Measurements from ENCODE around the gene RPL12. TPM values are rescaled to one million over a fixed set of nuclear protein-coding genes. Genes with fewer than 3 reads are reported as not detected.

RPL12 gene
- total and polyA plus RNA-seq, 2 donors, result 2,447 to 3,757 TPM

DNA sequence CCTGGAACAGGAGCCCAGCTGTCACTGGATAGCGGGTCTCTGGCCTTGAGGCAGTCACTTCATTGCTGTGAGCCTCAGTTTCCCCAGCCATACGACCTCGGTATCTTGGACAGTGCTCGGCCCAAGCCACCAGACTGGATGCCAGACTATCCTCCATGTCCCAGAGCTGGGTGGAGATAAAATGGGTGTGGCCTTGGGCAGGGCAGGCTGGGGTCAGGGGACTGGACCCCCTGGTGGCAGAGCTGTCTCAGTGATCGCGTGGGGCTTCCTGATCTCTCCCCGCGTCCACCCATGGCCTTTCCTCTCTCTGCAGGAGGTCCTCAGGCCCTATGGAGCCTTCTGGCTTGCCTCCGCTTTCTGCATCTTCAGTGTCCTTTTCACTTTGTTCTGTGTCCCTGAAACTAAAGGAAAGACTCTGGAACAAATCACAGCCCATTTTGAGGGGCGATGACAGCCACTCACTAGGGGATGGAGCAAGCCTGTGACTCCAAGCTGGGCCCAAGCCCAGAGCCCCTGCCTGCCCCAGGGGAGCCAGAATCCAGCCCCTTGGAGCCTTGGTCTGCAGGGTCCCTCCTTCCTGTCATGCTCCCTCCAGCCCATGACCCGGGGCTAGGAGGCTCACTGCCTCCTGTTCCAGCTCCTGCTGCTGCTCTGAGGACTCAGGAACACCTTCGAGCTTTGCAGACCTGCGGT, 44.3 kb downstream of the RPL12 start:
- no peaks in the 10 kb centered on the region for H3K4me1 ChIP-seq (ENCODE audit: control insufficient read depth in 2 of 2, insufficient read depth in 2 of 2, low read length in 2 of 2)
- no peaks in the 10 kb centered on the region for H3K36me3 ChIP-seq (ENCODE audit: control insufficient read depth in 2 of 2, insufficient read depth in 2 of 2, low read length in 1 of 2)
- no peak overlapping the region for H3K4me3 ChIP-seq (ENCODE audit: low read length in 2 of 2)
- no peak for DNase-seq (ENCODE audit: low read depth in 6 of 9, low spot score in 9 of 9)
- WGBS, result 97% methylated on average over 13 of the region's 13 CpGs
- H3K9me3 ChIP-seq (ENCODE audit: control insufficient read depth in 2 of 2, insufficient read depth in 1 of 2, low read length in 1 of 2), result peaks cover 0 to 1% of the 10 kb centered on the region in 2 donors
- H3K27ac ChIP-seq (ENCODE audit: low read depth in 1 of 2, low read length in 1 of 2), result no peak overlapping the region
- H3K27me3 ChIP-seq (ENCODE audit: control insufficient read depth in 2 of 2, insufficient read depth in 1 of 2, low read length in 1 of 2), result peaks cover 25 to 65% of the 10 kb centered on the region in 2 donors

DNA sequence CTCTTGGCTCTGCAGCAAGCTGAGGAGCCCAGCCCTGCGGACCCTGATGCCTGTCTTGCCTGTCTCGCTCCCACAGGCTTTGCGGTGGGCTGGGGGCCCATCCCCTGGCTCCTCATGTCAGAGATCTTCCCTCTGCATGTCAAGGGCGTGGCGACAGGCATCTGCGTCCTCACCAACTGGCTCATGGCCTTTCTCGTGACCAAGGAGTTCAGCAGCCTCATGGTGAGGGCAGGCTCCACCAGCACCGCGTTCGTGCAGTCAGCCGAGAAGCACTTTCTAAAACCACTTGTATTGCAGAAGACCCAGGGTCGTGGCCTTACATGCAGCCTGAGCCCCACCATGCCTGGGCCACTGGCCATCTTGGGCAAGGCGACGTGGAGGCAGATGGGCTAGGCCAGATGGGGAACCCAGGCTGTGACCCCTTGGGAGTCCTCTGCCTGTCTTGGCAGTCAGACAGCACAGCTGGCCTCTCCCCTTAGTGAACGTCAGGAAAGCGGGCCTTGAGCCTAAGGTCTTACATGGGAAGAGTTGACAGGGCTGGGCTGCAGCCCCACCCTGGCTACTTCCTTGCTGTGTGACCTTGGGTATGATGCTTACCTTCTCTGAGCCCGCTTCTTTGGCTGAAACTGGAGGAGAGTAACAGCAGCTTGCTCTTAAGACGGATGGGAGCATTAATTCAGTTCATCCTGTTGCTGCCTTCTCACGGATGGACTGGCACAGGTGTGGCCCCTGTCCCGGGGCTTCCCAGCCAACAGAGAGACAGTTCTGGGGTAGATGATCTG, 45.7 kb downstream of the RPL12 start:
- peaks cover 30 to 72% of the 10 kb centered on the region in 2 donors for H3K27me3 ChIP-seq (ENCODE audit: control insufficient read depth in 2 of 2, insufficient read depth in 1 of 2, low read length in 1 of 2)
- H3K27ac ChIP-seq (ENCODE audit: low read depth in 1 of 2, low read length in 1 of 2), result no peak overlapping the region
- H3K4me3 ChIP-seq (ENCODE audit: low read length in 2 of 2), result no peak overlapping the region
- WGBS, result 92% methylated on average over 20 of the region's 20 CpGs
- no peaks in the 10 kb centered on the region for H3K4me1 ChIP-seq (ENCODE audit: control insufficient read depth in 2 of 2, insufficient read depth in 2 of 2, low read length in 2 of 2)
- no peak for DNase-seq (ENCODE audit: low read depth in 6 of 9, low spot score in 9 of 9)
- peaks cover 0 to 1% of the 10 kb centered on the region in 2 donors for H3K9me3 ChIP-seq (ENCODE audit: control insufficient read depth in 2 of 2, insufficient read depth in 1 of 2, low read length in 1 of 2)
- no peaks in the 10 kb centered on the region for H3K36me3 ChIP-seq (ENCODE audit: control insufficient read depth in 2 of 2, insufficient read depth in 2 of 2, low read length in 1 of 2)

GRCh38 chr9:127404631-127405030, 46.6 kb downstream of the RPL12 start:
- Histone ChIP-seq H3K4me1 (ENCODE audit: control insufficient read depth in 2 of 2, insufficient read depth in 2 of 2, low read length in 2 of 2) (no peaks in the 10 kb centered on the region), H3K9me3 (ENCODE audit: control insufficient read depth in 2 of 2, insufficient read depth in 1 of 2, low read length in 1 of 2) (peaks cover 0 to 1% of the 10 kb centered on the region in 2 donors), H3K4me3 (ENCODE audit: low read length in 2 of 2) (no peak overlapping the region), H3K27me3 (ENCODE audit: control insufficient read depth in 2 of 2, insufficient read depth in 1 of 2, low read length in 1 of 2) (peaks cover 36 to 81% of the 10 kb centered on the region in 2 donors), H3K36me3 (ENCODE audit: control insufficient read depth in 2 of 2, insufficient read depth in 2 of 2, low read length in 1 of 2) (no peaks in the 10 kb centered on the region), H3K27ac (ENCODE audit: low read depth in 1 of 2, low read length in 1 of 2) (no peak overlapping the region)
- DNase-seq (ENCODE audit: low read depth in 6 of 9, low spot score in 9 of 9), result no peak
- 96% methylated on average over 23 of the region's 23 CpGs for WGBS

- Histone ChIP-seq H3K27ac (ENCODE audit: low read depth in 1 of 2, low read length in 1 of 2) (no peak overlapping the region), H3K9me3 (ENCODE audit: control insufficient read depth in 2 of 2, insufficient read depth in 1 of 2, low read length in 1 of 2) (peaks cover 0 to 1% of the 10 kb centered on the region in 2 donors), H3K27me3 (ENCODE audit: control insufficient read depth in 2 of 2, insufficient read depth in 1 of 2, low read length in 1 of 2) (peaks cover 44 to 91% of the 10 kb centered on the region in 2 donors), H3K4me1 (ENCODE audit: control insufficient read depth in 2 of 2, insufficient read depth in 2 of 2, low read length in 2 of 2) (no peaks in the 10 kb centered on the region), H3K36me3 (ENCODE audit: control insufficient read depth in 2 of 2, insufficient read depth in 2 of 2, low read length in 1 of 2) (no peaks in the 10 kb centered on the region), H3K4me3 (ENCODE audit: low read length in 2 of 2) (no peak overlapping the region)
- no peak for DNase-seq (ENCODE audit: low read depth in 6 of 9, low spot score in 9 of 9)
- WGBS, result 97% methylated on average over 21 of the region's 22 CpGs
Observed at GRCh38 chr9:127403507-127404192, 47.6 kb downstream of the RPL12 start.

GRCh38 chr9:127402401-127403090, 48.7 kb downstream of the RPL12 start:
- H3K4me1 ChIP-seq (ENCODE audit: control insufficient read depth in 2 of 2, insufficient read depth in 2 of 2, low read length in 2 of 2), result peaks cover 0 to 4% of the 10 kb centered on the region in 2 donors
- no peaks in the 10 kb centered on the region for H3K36me3 ChIP-seq (ENCODE audit: control insufficient read depth in 2 of 2, insufficient read depth in 2 of 2, low read length in 1 of 2)
- H3K9me3 ChIP-seq (ENCODE audit: control insufficient read depth in 2 of 2, insufficient read depth in 1 of 2, low read length in 1 of 2), result peaks cover 0 to 2% of the 10 kb centered on the region in 2 donors
- DNase-seq (ENCODE audit: low read depth in 6 of 9, low spot score in 9 of 9), result no peak
- H3K27me3 ChIP-seq (ENCODE audit: control insufficient read depth in 2 of 2, insufficient read depth in 1 of 2, low read length in 1 of 2), result peaks cover 55 to 97% of the 10 kb centered on the region in 2 donors
- no peak overlapping the region for H3K27ac ChIP-seq (ENCODE audit: low read depth in 1 of 2, low read length in 1 of 2)
- WGBS, result 69% methylated on average over 18 of the region's 18 CpGs
- no peak overlapping the region for H3K4me3 ChIP-seq (ENCODE audit: low read length in 2 of 2)

- H3K4me3 ChIP-seq (ENCODE audit: low read length in 2 of 2), result no peak overlapping the region
- H3K4me1 ChIP-seq (ENCODE audit: control insufficient read depth in 2 of 2, insufficient read depth in 2 of 2, low read length in 2 of 2), result peaks cover 5 to 13% of the 10 kb centered on the region in 2 donors
- H3K36me3 ChIP-seq (ENCODE audit: control insufficient read depth in 2 of 2, insufficient read depth in 2 of 2, low read length in 1 of 2), result no peaks in the 10 kb centered on the region
- 96% methylated on average over 14 of the region's 14 CpGs for WGBS
- peaks cover 2 to 5% of the 10 kb centered on the region in 2 donors for H3K9me3 ChIP-seq (ENCODE audit: control insufficient read depth in 2 of 2, insufficient read depth in 1 of 2, low read length in 1 of 2)
- no peak for DNase-seq (ENCODE audit: low read depth in 6 of 9, low spot score in 9 of 9)
- peaks cover 77 to 99% of the 10 kb centered on the region in 2 donors for H3K27me3 ChIP-seq (ENCODE audit: control insufficient read depth in 2 of 2, insufficient read depth in 1 of 2, low read length in 1 of 2)
- no peak overlapping the region for H3K27ac ChIP-seq (ENCODE audit: low read depth in 1 of 2, low read length in 1 of 2)
Observed at GRCh38 chr9:127399736-127400269, 51.4 kb downstream of the RPL12 start.

DNA sequence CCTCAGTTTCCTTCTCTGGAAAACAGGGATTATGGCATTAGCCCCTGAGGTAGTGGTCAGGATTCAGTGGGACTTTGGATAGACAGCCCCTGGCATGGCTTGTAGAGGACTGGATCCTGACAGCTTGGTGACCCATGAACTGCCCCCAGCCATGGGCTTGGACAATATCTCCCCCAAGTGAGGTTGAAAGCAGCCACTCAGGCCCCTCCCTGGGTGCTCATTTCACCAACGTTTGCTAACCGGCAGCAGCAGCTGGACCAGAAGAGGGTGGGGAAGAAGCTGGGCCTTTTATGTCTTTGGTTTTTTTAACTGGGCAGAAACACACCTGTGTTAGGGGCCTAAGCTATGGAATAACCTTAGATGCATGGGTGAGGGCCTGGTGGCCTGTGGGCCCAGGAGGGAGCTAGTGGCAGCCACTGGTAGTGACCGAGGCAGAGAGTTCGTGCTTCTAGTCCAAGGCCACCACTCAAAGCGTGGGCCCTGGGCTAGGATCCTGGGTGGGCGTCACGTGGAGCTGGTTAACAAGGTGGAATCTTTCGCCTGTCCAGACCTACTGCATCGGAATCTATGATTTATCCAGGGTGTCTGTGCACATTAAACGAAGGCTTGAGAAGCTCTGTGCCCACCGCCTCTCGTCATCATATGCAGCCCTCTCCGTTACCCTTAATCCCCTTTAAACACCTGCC, 52.3 kb downstream of the RPL12 start:
- no peak overlapping the region for H3K4me3 ChIP-seq (ENCODE audit: low read length in 2 of 2)
- peaks cover 78 to 99% of the 10 kb centered on the region in 2 donors for H3K27me3 ChIP-seq (ENCODE audit: control insufficient read depth in 2 of 2, insufficient read depth in 1 of 2, low read length in 1 of 2)
- 88% methylated on average over 13 of the region's 13 CpGs for WGBS
- peaks cover 5 to 13% of the 10 kb centered on the region in 2 donors for H3K4me1 ChIP-seq (ENCODE audit: control insufficient read depth in 2 of 2, insufficient read depth in 2 of 2, low read length in 2 of 2)
- no peaks in the 10 kb centered on the region for H3K36me3 ChIP-seq (ENCODE audit: control insufficient read depth in 2 of 2, insufficient read depth in 2 of 2, low read length in 1 of 2)
- peaks cover 2 to 5% of the 10 kb centered on the region in 2 donors for H3K9me3 ChIP-seq (ENCODE audit: control insufficient read depth in 2 of 2, insufficient read depth in 1 of 2, low read length in 1 of 2)
- no peak for DNase-seq (ENCODE audit: low read depth in 6 of 9, low spot score in 9 of 9)
- H3K27ac ChIP-seq (ENCODE audit: low read depth in 1 of 2, low read length in 1 of 2), result no peak overlapping the region

DNA sequence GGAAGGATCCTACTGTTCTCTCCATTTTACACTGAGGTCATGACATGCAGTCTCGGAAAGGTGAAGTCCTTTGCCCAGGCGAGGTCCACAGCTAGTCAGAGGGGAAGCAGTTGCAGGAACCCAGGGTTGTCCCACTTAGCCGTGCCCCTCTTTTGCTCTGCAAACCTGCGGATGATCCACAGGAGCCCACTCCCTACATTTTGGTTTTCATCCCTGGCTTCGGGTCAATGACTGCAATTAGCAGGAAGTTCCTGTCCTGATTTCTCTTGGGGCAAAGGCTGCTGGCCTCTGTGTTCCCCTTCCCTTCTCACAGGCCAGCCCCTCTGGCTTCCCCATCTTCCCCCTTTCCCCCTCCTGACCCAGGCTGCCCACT, 52.9 kb downstream of the RPL12 start:
- no peak for DNase-seq (ENCODE audit: low read depth in 6 of 9, low spot score in 9 of 9)
- peaks cover 2 to 5% of the 10 kb centered on the region in 2 donors for H3K9me3 ChIP-seq (ENCODE audit: control insufficient read depth in 2 of 2, insufficient read depth in 1 of 2, low read length in 1 of 2)
- H3K27ac ChIP-seq (ENCODE audit: low read depth in 1 of 2, low read length in 1 of 2), result no peak overlapping the region
- H3K4me1 ChIP-seq (ENCODE audit: control insufficient read depth in 2 of 2, insufficient read depth in 2 of 2, low read length in 2 of 2), result peaks cover 5 to 13% of the 10 kb centered on the region in 2 donors
- H3K27me3 ChIP-seq (ENCODE audit: control insufficient read depth in 2 of 2, insufficient read depth in 1 of 2, low read length in 1 of 2), result peaks cover 79 to 99% of the 10 kb centered on the region in 2 donors
- H3K4me3 ChIP-seq (ENCODE audit: low read length in 2 of 2), result no peak overlapping the region
- no peaks in the 10 kb centered on the region for H3K36me3 ChIP-seq (ENCODE audit: control insufficient read depth in 2 of 2, insufficient read depth in 2 of 2, low read length in 1 of 2)
- WGBS, result 62% methylated on average over 5 of the region's 5 CpGs

All from thymus (tissue), 11 donors.